ENCODE data around the gene C10orf62. TPM values are rescaled to one million over a fixed set of nuclear protein-coding genes. Genes with fewer than 3 reads are reported as not detected.
"Not testable (repeated sequence)": the region's sequence is repeated elsewhere in the genome, so short reads cannot be mapped to it uniquely, and the experiment has no call there.

The C10orf62 gene
- total RNA-seq, 1 donor from 2014 or later: not detected

DNA sequence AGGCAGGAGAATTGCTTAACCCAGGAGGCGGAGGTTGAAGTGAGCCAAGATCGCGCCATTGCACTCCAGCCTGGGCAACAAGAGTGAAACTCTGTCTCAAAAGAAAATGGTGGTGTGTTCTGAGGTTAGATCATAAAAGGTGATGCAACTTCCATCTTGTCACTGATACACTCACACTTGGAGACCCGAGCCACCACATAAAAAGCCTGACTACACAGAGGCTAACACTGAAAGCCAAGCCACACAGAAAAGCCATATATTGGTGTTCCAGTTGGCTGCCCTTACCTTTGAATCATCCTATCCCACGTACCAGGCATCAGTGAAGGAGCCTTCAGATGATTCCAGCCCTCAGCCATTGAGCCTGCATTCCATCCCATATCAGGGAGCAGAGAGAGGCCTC is 39.8 kb downstream of the C10orf62 start:
- Mint-ChIP-seq H3K36me3 (ENCODE audit: low read depth) (peaks cover 2% of the 10 kb centered on the region), H3K27ac (ENCODE audit: unreplicated experiment) (no peak overlapping the region), H3K9me3 (ENCODE audit: low read depth) (no peaks in the 10 kb centered on the region), H3K27me3 (ENCODE audit: low read depth) (no peaks in the 10 kb centered on the region), H3K4me3 (ENCODE audit: unreplicated experiment) (no peak overlapping the region), H3K4me1 (ENCODE audit: low read depth) (peaks cover 15% of the 10 kb centered on the region)
- TF ChIP-seq, protein P1, sequence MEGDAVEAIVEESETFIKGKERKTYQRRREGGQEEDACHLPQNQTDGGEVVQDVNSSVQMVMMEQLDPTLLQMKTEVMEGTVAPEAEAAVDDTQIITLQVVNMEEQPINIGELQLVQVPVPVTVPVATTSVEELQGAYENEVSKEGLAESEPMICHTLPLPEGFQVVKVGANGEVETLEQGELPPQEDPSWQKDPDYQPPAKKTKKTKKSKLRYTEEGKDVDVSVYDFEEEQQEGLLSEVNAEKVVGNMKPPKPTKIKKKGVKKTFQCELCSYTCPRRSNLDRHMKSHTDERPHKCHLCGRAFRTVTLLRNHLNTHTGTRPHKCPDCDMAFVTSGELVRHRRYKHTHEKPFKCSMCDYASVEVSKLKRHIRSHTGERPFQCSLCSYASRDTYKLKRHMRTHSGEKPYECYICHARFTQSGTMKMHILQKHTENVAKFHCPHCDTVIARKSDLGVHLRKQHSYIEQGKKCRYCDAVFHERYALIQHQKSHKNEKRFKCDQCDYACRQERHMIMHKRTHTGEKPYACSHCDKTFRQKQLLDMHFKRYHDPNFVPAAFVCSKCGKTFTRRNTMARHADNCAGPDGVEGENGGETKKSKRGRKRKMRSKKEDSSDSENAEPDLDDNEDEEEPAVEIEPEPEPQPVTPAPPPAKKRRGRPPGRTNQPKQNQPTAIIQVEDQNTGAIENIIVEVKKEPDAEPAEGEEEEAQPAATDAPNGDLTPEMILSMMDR (IDR thresholded peaks at IDR 0.05): no peak
- no peak for DNase-seq (ENCODE audit: low spot score)

DNA sequence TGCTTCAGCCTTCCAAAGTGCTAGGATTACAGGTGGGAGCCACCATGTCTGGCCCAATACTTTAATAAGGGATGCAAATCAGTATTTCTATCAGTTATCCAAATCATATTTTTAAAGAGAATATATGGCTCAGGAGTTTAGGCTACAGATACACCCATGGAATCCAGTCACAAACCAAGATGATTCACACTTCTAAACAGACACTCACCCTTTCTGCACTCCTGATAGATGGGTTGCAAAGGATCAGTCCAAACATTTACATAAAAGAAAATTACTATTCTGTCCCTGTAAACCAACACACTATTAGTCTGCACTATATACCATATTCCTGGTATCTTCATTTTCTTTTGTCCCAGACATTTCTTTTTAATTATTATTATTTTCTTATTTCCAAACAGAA is 41.6 kb downstream of the C10orf62 start:
- peaks cover 15% of the 10 kb centered on the region for H3K4me1 Mint-ChIP-seq (ENCODE audit: low read depth)
- no peaks in the 10 kb centered on the region for H3K27me3 Mint-ChIP-seq (ENCODE audit: low read depth)
- H3K9me3 Mint-ChIP-seq (ENCODE audit: low read depth): no peaks in the 10 kb centered on the region
- no peak overlapping the region for H3K27ac Mint-ChIP-seq (ENCODE audit: unreplicated experiment)
- peaks cover 2% of the 10 kb centered on the region for H3K36me3 Mint-ChIP-seq (ENCODE audit: low read depth)
- no peak overlapping the region for H3K4me3 Mint-ChIP-seq (ENCODE audit: unreplicated experiment)
- TF ChIP-seq, protein P1 (IDR thresholded peaks at IDR 0.05): no peak
- no peak for DNase-seq (ENCODE audit: low spot score)

DNA sequence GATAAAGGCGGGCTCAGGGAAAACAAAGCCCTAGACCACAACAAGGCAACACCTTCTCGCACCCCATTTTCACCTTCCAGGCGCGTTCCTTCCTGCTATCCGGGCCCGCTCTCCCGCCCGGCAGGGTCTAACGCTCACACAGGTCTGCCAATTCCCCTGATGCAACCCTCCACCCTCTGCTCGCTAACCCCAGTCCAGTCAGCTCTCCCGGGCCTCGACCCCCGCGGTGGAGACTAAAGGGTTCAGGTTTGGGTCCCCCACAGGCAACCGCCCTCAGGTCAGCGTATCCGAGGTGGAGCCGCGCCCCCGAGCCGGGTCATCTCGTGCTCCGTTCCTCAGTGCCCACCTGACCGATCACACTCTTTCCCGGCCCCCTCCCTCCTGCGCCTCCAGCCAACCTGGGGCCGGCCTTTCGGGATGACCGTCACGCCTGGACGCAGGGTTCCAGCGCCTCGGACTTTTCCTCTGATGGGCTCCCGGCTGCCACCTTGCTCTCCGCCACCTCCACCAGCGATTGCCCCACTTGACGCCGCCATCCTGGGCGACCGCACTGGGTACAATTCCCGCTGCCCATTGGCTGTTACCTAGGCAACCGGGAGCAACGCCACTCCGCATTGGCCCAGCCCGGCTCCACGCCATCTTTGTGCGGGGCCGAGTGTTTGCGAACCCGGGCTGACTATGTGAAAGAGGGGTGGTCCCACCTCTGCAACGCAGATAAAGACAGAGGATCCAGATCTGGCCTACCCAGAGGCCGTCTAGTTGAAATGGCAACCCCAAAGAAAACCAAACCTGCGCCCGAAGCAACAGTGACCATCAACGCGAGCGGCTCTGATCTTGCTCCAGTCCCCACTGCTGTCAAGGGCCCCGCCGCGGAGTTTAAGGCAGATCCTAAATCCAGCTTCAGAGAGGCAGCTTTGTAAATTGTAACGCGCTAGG is 43.7 kb downstream of the C10orf62 start, which contains the start of gene MORN4:
Gene MORN4 (minus strand): TSS at position 552 of the 936 bp plus-strand sequence. CDS start 13,847 bp downstream, outside the sequence.
- TF ChIP-seq, protein P1 (IDR thresholded peaks at IDR 0.05): no peak
- no peaks in the 10 kb centered on the region for H3K27me3 Mint-ChIP-seq (ENCODE audit: low read depth)
- no peaks in the 10 kb centered on the region for H3K9me3 Mint-ChIP-seq (ENCODE audit: low read depth)
- peak; percentile 98 for DNase-seq (ENCODE audit: low spot score)
- H3K4me3 Mint-ChIP-seq (ENCODE audit: unreplicated experiment): peak within 1 kb of the TSS; percentile 99
- peaks cover 15% of the 10 kb centered on the region for H3K4me1 Mint-ChIP-seq (ENCODE audit: low read depth)
- peak within 1 kb of the TSS; percentile 91 for H3K27ac Mint-ChIP-seq (ENCODE audit: unreplicated experiment)
- peaks cover 2% of the 10 kb centered on the region for H3K36me3 Mint-ChIP-seq (ENCODE audit: low read depth)

DNA sequence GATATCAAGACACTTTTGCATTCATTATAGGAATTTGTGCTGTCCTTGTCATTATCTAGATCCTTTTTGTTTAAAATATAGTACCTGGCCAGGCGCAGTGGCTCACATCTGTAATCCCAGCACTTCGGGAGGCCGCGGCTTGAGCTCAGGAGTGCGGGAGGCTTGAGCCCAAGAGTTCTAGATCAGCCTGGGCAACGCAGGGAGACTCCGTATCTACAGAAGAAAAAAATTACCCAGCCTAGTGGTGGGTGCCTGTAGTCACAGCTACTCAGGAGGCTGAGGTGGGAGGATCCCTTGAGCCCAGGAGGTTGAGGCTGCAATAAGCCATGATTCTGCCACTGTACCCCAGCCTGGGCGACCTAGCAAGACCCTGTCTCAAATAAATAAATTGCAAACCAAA is 44.4 kb downstream of the C10orf62 start:
- Mint-ChIP-seq H3K9me3 (ENCODE audit: low read depth) (no peaks in the 10 kb centered on the region), H3K4me3 (ENCODE audit: unreplicated experiment) (peak overlapping the region; percentile 99), H3K36me3 (ENCODE audit: low read depth) (peaks cover 2% of the 10 kb centered on the region), H3K27me3 (ENCODE audit: low read depth) (no peaks in the 10 kb centered on the region), H3K27ac (ENCODE audit: unreplicated experiment) (no peak overlapping the region), H3K4me1 (ENCODE audit: low read depth) (peaks cover 15% of the 10 kb centered on the region)
- no peak for DNase-seq (ENCODE audit: low spot score)
- TF ChIP-seq, protein P1 (IDR thresholded peaks at IDR 0.05): peak; percentile 51

DNA sequence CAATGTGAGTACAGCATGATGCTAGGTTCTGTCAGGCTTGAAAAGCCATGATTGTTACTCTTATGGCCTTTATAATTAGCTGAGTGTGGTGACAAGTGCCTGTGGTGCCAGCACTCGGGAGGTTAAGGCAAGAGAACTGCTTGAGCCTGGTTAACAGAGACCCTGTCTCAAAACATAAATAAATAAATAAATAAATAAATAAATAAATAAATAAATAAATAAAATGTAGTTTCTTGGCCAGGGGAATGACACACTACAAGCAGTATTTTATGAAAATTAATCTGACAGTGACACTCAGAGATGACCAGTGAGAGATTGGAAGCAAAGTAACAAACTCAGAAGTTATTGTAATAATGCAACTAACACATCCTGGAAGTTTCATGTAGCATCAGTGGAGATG is 46.1 kb downstream of the C10orf62 start:
- Mint-ChIP-seq H3K27me3 (ENCODE audit: low read depth) (no peaks in the 10 kb centered on the region), H3K9me3 (ENCODE audit: low read depth) (no peaks in the 10 kb centered on the region), H3K4me3 (ENCODE audit: unreplicated experiment) (no peak overlapping the region), H3K27ac (ENCODE audit: unreplicated experiment) (no peak overlapping the region), H3K36me3 (ENCODE audit: low read depth) (peaks cover 2% of the 10 kb centered on the region), H3K4me1 (ENCODE audit: low read depth) (peaks cover 20% of the 10 kb centered on the region)
- DNase-seq (ENCODE audit: low spot score): no peak
- TF ChIP-seq, protein P1 (IDR thresholded peaks at IDR 0.05): no peak

DNA sequence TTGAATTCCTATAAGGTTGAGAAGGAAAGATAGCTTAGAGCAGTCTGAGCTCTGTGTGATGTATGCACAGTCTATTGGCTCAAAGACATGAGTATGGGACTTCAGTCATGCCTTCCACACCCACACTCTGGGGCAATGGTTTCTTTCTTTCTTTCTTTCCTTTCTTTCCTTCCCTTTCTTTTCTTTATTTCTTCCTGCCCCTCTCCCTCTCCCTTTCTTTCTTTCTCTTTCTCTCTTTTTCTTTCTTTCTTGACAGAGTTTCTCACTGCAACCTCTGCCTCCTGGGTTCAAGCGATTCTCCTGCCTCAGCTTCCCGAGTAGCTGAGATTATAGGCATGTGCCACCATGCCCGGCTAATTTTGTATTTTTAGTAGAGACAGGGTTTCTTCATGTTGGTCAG is 49.6 kb downstream of the C10orf62 start:
- H3K27ac Mint-ChIP-seq (ENCODE audit: unreplicated experiment); DNase-seq (ENCODE audit: low spot score); H3K27me3 Mint-ChIP-seq (ENCODE audit: low read depth); H3K36me3 Mint-ChIP-seq (ENCODE audit: low read depth); H3K4me3 Mint-ChIP-seq (ENCODE audit: unreplicated experiment); H3K9me3 Mint-ChIP-seq (ENCODE audit: low read depth): not testable (repeated sequence)
- H3K4me1 Mint-ChIP-seq (ENCODE audit: low read depth): peaks cover 23% of the 10 kb centered on the region
